Measurements from ENCODE around the gene RAD9A. TPM values are rescaled to one million over a fixed set of nuclear protein-coding genes. Genes with fewer than 3 reads are reported as not detected.

Gene RAD9A
- total RNA-seq, 1 experiment from 2014 or later, result 20.9 TPM

DNA sequence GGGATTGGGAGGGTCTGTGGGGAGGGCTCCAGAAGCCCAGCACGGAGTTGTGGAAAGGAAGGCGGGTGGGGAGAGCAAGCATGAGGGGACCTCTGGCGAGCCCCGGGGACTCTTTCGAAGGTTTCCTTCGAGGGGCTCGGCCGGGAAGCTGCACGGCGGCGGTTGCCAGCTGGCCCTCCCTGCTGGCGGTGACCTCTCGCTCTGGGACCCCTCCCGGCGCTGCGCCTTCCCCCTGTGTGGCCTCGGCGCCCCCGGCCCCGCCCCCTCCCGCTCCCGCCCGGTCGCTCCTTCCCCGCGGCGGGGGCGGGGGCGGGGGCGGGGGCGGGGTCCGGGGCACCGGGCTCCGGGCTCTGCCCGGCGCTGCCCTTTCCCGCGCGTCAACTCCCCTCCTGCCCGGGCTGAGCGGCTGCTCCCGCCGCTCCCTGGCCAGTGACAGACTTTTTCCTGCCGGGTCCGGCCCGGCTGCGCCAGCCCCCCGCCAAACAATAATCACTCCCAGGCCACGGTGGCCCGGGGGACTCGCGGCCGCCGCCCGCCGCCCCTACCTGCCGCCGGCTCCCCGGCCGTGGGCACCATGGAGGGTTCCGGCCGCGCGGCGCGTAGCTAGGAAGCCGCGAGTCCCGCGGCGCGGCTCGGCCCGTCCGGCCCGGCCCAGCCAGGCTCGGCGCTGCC is 19.3 kb upstream of the RAD9A start:
- Histone ChIP-seq H2BK20ac (ENCODE audit: low read depth, low read length, poor library complexity, severe bottlenecking) (no peak overlapping the region), H3K9me3 (ENCODE audit: control insufficient read depth, low read depth, low read length) (no peaks in the 10 kb centered on the region), H3K4me2 (ENCODE audit: insufficient read depth, insufficient read length, low read length) (peak overlapping the region; percentile 37), H3K18ac (ENCODE audit: insufficient read length, low read depth, low read length) (no peak overlapping the region), H2BK12ac (ENCODE audit: insufficient read length, low read depth, low read length) (no peak overlapping the region), H4K20me1 (ENCODE audit: control insufficient read depth, insufficient read depth, insufficient read length) (peaks cover 3% of the 10 kb centered on the region), H3K79me1 (ENCODE audit: insufficient read depth, low read depth, low read length, poor library complexity, severe bottlenecking) (no peaks in the 10 kb centered on the region), H4K91ac (ENCODE audit: insufficient read length, low read depth, low read length) (no peak overlapping the region), H3T11ph (ENCODE audit: low read length) (no peak overlapping the region), H3K4ac (ENCODE audit: low read depth, low read length) (no peak overlapping the region), H3K27ac (ENCODE audit: insufficient read length, low read depth, low read length) (no peak overlapping the region), H2BK5ac (ENCODE audit: insufficient read length, low read length) (no peak overlapping the region), H3K9ac (ENCODE audit: extremely low read depth, insufficient read length, low read length) (no peak overlapping the region), H4K5ac (ENCODE audit: insufficient read length, low read depth, low read length) (no peak overlapping the region), H3K56ac (ENCODE audit: insufficient read length, low read depth, low read length) (no peak overlapping the region), H3K27me3 (ENCODE audit: insufficient read depth, low read length) (peaks cover 10% of the 10 kb centered on the region; the same call in 1 of the 2 replicates), H3K23me2 (ENCODE audit: insufficient read length, low read depth, low read length, poor library complexity, severe bottlenecking) (peaks cover 30% of the 10 kb centered on the region), H3K23ac (ENCODE audit: insufficient read length, low read depth, low read length) (no peak overlapping the region), H3K4me1 (ENCODE audit: insufficient read depth, low read length) (peaks cover 7% of the 10 kb centered on the region; the same call in 1 of the 2 replicates), H2BK120ac (ENCODE audit: low read depth, low read length, poor library complexity, severe bottlenecking) (no peak overlapping the region), H2AK5ac (ENCODE audit: insufficient read length, low read length) (no peak overlapping the region), H2AFZ (ENCODE audit: low read length) (no peak overlapping the region), H3K14ac (ENCODE audit: insufficient read depth, low read length) (no peak overlapping the region), H3K79me2 (ENCODE audit: insufficient read depth, low read length) (no peaks in the 10 kb centered on the region), H4K8ac (replicated peaks; ENCODE audit: insufficient read length, low read depth, low read length) (no peak overlapping the region), H2BK15ac (ENCODE audit: low read depth, low read length) (no peak overlapping the region)
- no peak for DNase-seq
- Mint-ChIP-seq H3K4me1 (peaks cover 49 to 56% of the 10 kb centered on the region in 2 experiments), H3K27me3 (ENCODE audit: low read depth) (peaks cover 84% of the 10 kb centered on the region), H3K36me3 (ENCODE audit: insufficient read depth in 1 of 3, low read depth in 3 of 3) (no peaks in the 10 kb centered on the region; a peak in 1 of 7 replicates), H3K27ac (no peak overlapping the region), H3K4me3 (peak overlapping the region; percentile 65 to 85; a peak in 4 of 5 replicates), H3K9me3 (no peaks in the 10 kb centered on the region; a peak in 2 of 5 replicates)
- TF ChIP-seq, protein P1, sequence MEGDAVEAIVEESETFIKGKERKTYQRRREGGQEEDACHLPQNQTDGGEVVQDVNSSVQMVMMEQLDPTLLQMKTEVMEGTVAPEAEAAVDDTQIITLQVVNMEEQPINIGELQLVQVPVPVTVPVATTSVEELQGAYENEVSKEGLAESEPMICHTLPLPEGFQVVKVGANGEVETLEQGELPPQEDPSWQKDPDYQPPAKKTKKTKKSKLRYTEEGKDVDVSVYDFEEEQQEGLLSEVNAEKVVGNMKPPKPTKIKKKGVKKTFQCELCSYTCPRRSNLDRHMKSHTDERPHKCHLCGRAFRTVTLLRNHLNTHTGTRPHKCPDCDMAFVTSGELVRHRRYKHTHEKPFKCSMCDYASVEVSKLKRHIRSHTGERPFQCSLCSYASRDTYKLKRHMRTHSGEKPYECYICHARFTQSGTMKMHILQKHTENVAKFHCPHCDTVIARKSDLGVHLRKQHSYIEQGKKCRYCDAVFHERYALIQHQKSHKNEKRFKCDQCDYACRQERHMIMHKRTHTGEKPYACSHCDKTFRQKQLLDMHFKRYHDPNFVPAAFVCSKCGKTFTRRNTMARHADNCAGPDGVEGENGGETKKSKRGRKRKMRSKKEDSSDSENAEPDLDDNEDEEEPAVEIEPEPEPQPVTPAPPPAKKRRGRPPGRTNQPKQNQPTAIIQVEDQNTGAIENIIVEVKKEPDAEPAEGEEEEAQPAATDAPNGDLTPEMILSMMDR (conservative IDR thresholded peaks at IDR 0.05), result no peak
- no CpG with 5 or more reads among the region's 78 CpGs for WGBS (ENCODE audit: extremely low coverage, insufficient read length, low lambda C conversion rate)

Data from H9 (cell line).